Activated CD4-positive, alpha-beta T cell treated with anti-CD3 and anti-CD28 coated beads, Interleukin-2, amount 10 ng/mL, durations not matched to agents 7 days and 5 days (primary cell): ENCODE data around the gene HRH1. TPM values are rescaled to one million over a fixed set of nuclear protein-coding genes. Genes with fewer than 3 reads are reported as not detected.

Source experiments
- CTCF ChIA-PET: fragments of 350-600 bp; sonication (Branson Sonifier 250); formaldehyde crosslinking; loops from one replicate; lab custom pipeline; 2021; ENCODE audit warnings: antibody characterized with exemption; lab: Charles Lee
- POLR2A ChIA-PET: fragments of 350-600 bp; sonication (Branson Sonifier 250); formaldehyde crosslinking; loops from one replicate; lab custom pipeline; 2021; ENCODE audit warnings: antibody characterized with exemption; lab: Charles Lee
- DNase-seq: peaks from one replicate; pipeline ENCODE4 v3.0.0-alpha.2; 2020
- H3K27ac Mint-ChIP-seq: one replicate; pipeline ENCODE4 v1.8.0; 2021; ENCODE audit warnings: mild to moderate bottlenecking, moderate library complexity, mixed read lengths
- H3K27me3 Mint-ChIP-seq: one replicate; pipeline ENCODE4 v1.8.0; 2021; ENCODE audit warnings: mixed read lengths
- H3K36me3 Mint-ChIP-seq: one replicate; pipeline ENCODE4 v1.8.0; 2021; ENCODE audit warnings: low read depth, mixed read lengths
- H3K4me1 Mint-ChIP-seq: one replicate; pipeline ENCODE4 v1.8.0; 2021; ENCODE audit warnings: mixed read lengths
- H3K4me3 Mint-ChIP-seq: one replicate; pipeline ENCODE4 v1.8.0; 2021; ENCODE audit warnings: mild to moderate bottlenecking, moderate library complexity, mixed read lengths
- H3K9me3 Mint-ChIP-seq: one replicate; pipeline ENCODE4 v1.8.0; 2021; ENCODE audit warnings: mixed read lengths
- total RNA-seq, 2 experiments: library from RNA; stranded (reverse); gene quantifications; one replicate each; pipeline ENCODE4 v1.2.3, GENCODE V29; 2021

The HRH1 gene
- total RNA-seq, 2 experiments from 2014 or later = 0.25 to 0.27 TPM

GRCh38 chr3:11224010-11224409 is 69.7 kb downstream of the HRH1 start:
- Mint-ChIP-seq H3K4me1 (peaks cover 24% of the 10 kb centered on the region), H3K36me3 (no peaks in the 10 kb centered on the region), H3K9me3 (no peaks in the 10 kb centered on the region), H3K4me3 (no peak overlapping the region), H3K27ac (no peak overlapping the region), H3K27me3 (peaks cover 5% of the 10 kb centered on the region)
- no peak for DNase-seq
- ChIA-PET CTCF (interaction anchor here (0.5 kb wide), 2 partner anchors 8 to 449 kb away, joined by 3 read pairs; no protein-coding TSS in a partner anchor), POLR2A (no interaction called here)

GRCh38 chr3:11224870-11225229 is 70.6 kb downstream of the HRH1 start:
- H3K9me3 Mint-ChIP-seq = no peaks in the 10 kb centered on the region
- CTCF ChIA-PET = interaction anchor here (1.5 kb wide), 1 partner anchor 10 kb away, joined by 5 read pairs; no protein-coding TSS in a partner anchor
- H3K4me1 Mint-ChIP-seq = peaks cover 24% of the 10 kb centered on the region
- DNase-seq = no peak
- POLR2A ChIA-PET = no interaction called here
- no peak overlapping the region for H3K4me3 Mint-ChIP-seq
- no peaks in the 10 kb centered on the region for H3K36me3 Mint-ChIP-seq
- H3K27me3 Mint-ChIP-seq = peaks cover 5% of the 10 kb centered on the region
- no peak overlapping the region for H3K27ac Mint-ChIP-seq

GRCh38 chr3:11226042-11226370 is 71.7 kb downstream of the HRH1 start:
- ChIA-PET POLR2A (no interaction called here), CTCF (interaction anchor here (0.7 to 1.5 kb wide), 3 partner anchors 8 to 468 kb away, joined by 3 to 5 read pairs (median 4); no protein-coding TSS in a partner anchor)
- DNase-seq = no peak
- Mint-ChIP-seq H3K9me3 (no peaks in the 10 kb centered on the region), H3K36me3 (no peaks in the 10 kb centered on the region), H3K27ac (peak overlapping the region; percentile 16), H3K4me3 (no peak overlapping the region), H3K27me3 (peaks cover 5% of the 10 kb centered on the region), H3K4me1 (peaks cover 24% of the 10 kb centered on the region)

GRCh38 chr3:11228041-11228440 is 73.7 kb downstream of the HRH1 start:
- Mint-ChIP-seq H3K4me1 (peaks cover 24% of the 10 kb centered on the region), H3K9me3 (no peaks in the 10 kb centered on the region), H3K36me3 (no peaks in the 10 kb centered on the region), H3K4me3 (no peak overlapping the region), H3K27me3 (peaks cover 14% of the 10 kb centered on the region), H3K27ac (no peak overlapping the region)
- ChIA-PET POLR2A (no interaction called here), CTCF (interaction anchor here (0.7 to 1.5 kb wide), 3 partner anchors 8 to 1252 kb away, joined by 3 to 4 read pairs (median 3); no protein-coding TSS in a partner anchor)
- no peak for DNase-seq

- ChIA-PET POLR2A (no interaction called here), CTCF (interaction anchor here (0.9 kb wide), 1 partner anchor 14 kb away, joined by 4 read pairs; no protein-coding TSS in a partner anchor)
- no peak overlapping the region for H3K4me3 Mint-ChIP-seq
- H3K9me3 Mint-ChIP-seq = no peaks in the 10 kb centered on the region
- H3K4me1 Mint-ChIP-seq = peaks cover 21% of the 10 kb centered on the region
- no peak for DNase-seq
- no peaks in the 10 kb centered on the region for H3K36me3 Mint-ChIP-seq
- H3K27me3 Mint-ChIP-seq = peaks cover 21% of the 10 kb centered on the region
- H3K27ac Mint-ChIP-seq = no peak overlapping the region
These were observed 75.8 kb downstream of the HRH1 start for GRCh38 chr3:11230125-11230524.

- Mint-ChIP-seq H3K27me3 (peaks cover 21% of the 10 kb centered on the region), H3K9me3 (no peaks in the 10 kb centered on the region), H3K4me3 (no peak overlapping the region), H3K4me1 (peaks cover 15% of the 10 kb centered on the region), H3K36me3 (no peaks in the 10 kb centered on the region), H3K27ac (no peak overlapping the region)
- DNase-seq = no peak
- POLR2A ChIA-PET = no interaction called here
- CTCF ChIA-PET = interaction anchor here (1.0 kb wide), 1 partner anchor 33 kb away, joined by 3 read pairs; no protein-coding TSS in a partner anchor
These were observed 76.5 kb downstream of the HRH1 start for GRCh38 chr3:11230832-11231231.

GRCh38 chr3:11235385-11235784 is 81.1 kb downstream of the HRH1 start:
- peaks cover 21% of the 10 kb centered on the region for H3K27me3 Mint-ChIP-seq
- no peak overlapping the region for H3K4me3 Mint-ChIP-seq
- ChIA-PET CTCF (interaction anchor here (0.7 to 3.6 kb wide), 5 partner anchors 10 to 99 kb away, joined by 3 to 17 read pairs (median 3); no protein-coding TSS in a partner anchor), POLR2A (no interaction called here)
- H3K36me3 Mint-ChIP-seq = peaks cover 3% of the 10 kb centered on the region
- no peak overlapping the region for H3K27ac Mint-ChIP-seq
- DNase-seq = no peak
- peaks cover 14% of the 10 kb centered on the region for H3K9me3 Mint-ChIP-seq
- H3K4me1 Mint-ChIP-seq = peaks cover 10% of the 10 kb centered on the region

- ChIA-PET CTCF (interaction anchor here (1.3 to 3.6 kb wide), 4 partner anchors 10 to 106 kb away, joined by 3 to 17 read pairs (median 6); no protein-coding TSS in a partner anchor), POLR2A (no interaction called here)
- H3K9me3 Mint-ChIP-seq = peaks cover 14% of the 10 kb centered on the region
- H3K27ac Mint-ChIP-seq = no peak overlapping the region
- DNase-seq = peak; percentile 81
- peaks cover 14% of the 10 kb centered on the region for H3K4me1 Mint-ChIP-seq
- H3K27me3 Mint-ChIP-seq = peaks cover 14% of the 10 kb centered on the region
- no peak overlapping the region for H3K4me3 Mint-ChIP-seq
- H3K36me3 Mint-ChIP-seq = peaks cover 4% of the 10 kb centered on the region
These were observed 82.5 kb downstream of the HRH1 start for GRCh38 chr3:11236588-11237461.

- Mint-ChIP-seq H3K9me3 (peaks cover 14% of the 10 kb centered on the region), H3K27ac (peak overlapping the region; percentile 3), H3K27me3 (peaks cover 7% of the 10 kb centered on the region), H3K4me3 (no peak overlapping the region), H3K36me3 (peaks cover 4% of the 10 kb centered on the region), H3K4me1 (peaks cover 14% of the 10 kb centered on the region)
- CTCF ChIA-PET = interaction anchor here (0.5 to 1.8 kb wide), 6 partner anchors 10 to 103 kb away, joined by 3 to 5 read pairs (median 4); no protein-coding TSS in a partner anchor
- DNase-seq = no peak
- POLR2A ChIA-PET = interaction anchor here (0.6 kb wide), 1 partner anchor 54 kb away, joined by 3 read pairs; no protein-coding TSS in a partner anchor
These were observed 83.8 kb downstream of the HRH1 start for GRCh38 chr3:11238060-11238459.

- DNase-seq = no peak
- Mint-ChIP-seq H3K27me3 (peaks cover under 1% of the 10 kb centered on the region), H3K36me3 (peaks cover 4% of the 10 kb centered on the region), H3K9me3 (peaks cover 14% of the 10 kb centered on the region), H3K4me3 (no peak overlapping the region), H3K27ac (no peak overlapping the region), H3K4me1 (peaks cover 14% of the 10 kb centered on the region)
- POLR2A ChIA-PET = no interaction called here
- CTCF ChIA-PET = interaction anchor here (0.9 to 1.8 kb wide), 4 partner anchors 10 to 103 kb away, joined by 3 to 5 read pairs (median 4); no protein-coding TSS in a partner anchor
These were observed 84.6 kb downstream of the HRH1 start for GRCh38 chr3:11238880-11239279.

- peaks cover 4% of the 10 kb centered on the region for H3K36me3 Mint-ChIP-seq
- H3K4me3 Mint-ChIP-seq = no peak overlapping the region
- H3K27me3 Mint-ChIP-seq = no peaks in the 10 kb centered on the region
- POLR2A ChIA-PET = no interaction called here
- H3K9me3 Mint-ChIP-seq = peaks cover 14% of the 10 kb centered on the region
- DNase-seq = no peak
- CTCF ChIA-PET = interaction anchor here (0.9 kb wide), 1 partner anchor 34 kb away, joined by 3 read pairs; no protein-coding TSS in a partner anchor
- H3K4me1 Mint-ChIP-seq = peaks cover 14% of the 10 kb centered on the region
- no peak overlapping the region for H3K27ac Mint-ChIP-seq
These were observed 85.5 kb downstream of the HRH1 start for GRCh38 chr3:11239796-11240195.

- H3K36me3 Mint-ChIP-seq = peaks cover 4% of the 10 kb centered on the region
- no peak overlapping the region for H3K4me3 Mint-ChIP-seq
- H3K27me3 Mint-ChIP-seq = no peaks in the 10 kb centered on the region
- ChIA-PET CTCF (no interaction called here), POLR2A (interaction anchor here (0.6 kb wide), 1 partner anchor 8 kb away, joined by 3 read pairs; no protein-coding TSS in a partner anchor)
- H3K27ac Mint-ChIP-seq = no peak overlapping the region
- DNase-seq = no peak
- peaks cover 14% of the 10 kb centered on the region for H3K9me3 Mint-ChIP-seq
- peaks cover 14% of the 10 kb centered on the region for H3K4me1 Mint-ChIP-seq
These were observed 86.2 kb downstream of the HRH1 start for GRCh38 chr3:11240496-11240895.
